ENCODE results near the gene SNF8.

The SNF8 gene

DNA sequence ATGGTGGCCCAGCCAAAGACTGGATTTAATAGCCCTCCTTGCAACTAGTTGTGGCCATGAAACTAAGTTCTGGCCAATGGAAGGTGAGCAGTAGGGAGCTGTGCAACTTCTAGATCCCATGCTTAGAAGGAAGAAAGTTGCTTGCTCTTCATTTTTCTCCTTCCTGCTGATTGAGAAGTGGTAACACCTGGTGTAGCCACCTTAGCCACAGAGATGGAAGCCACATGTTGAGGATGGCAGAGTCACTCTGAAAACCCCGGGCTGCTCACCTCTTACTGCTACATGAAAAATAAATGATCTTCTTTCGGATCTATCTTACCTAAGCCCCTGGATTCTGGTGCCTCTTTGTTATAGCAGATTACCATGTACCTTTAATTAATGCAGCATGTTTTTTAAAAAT is 62.4 kb downstream of the SNF8 start:
- DNase-seq: no peak

All from femur (tissue), 1 donor.